Measurements from ENCODE around the gene KCNAB1. TPM values are rescaled to one million over a fixed set of nuclear protein-coding genes. Genes with fewer than 3 reads are reported as not detected.

Gene KCNAB1
- total RNA-seq, 4 donors from 2014 or later, result 4.2 to 11.4 (median 7.8) TPM

GRCh38 chr3:156175570-156175969 is 55.2 kb downstream of the KCNAB1 start:
- Histone ChIP-seq H3K36me3 (no peaks in the 10 kb centered on the region), H3K4me3 (no peak overlapping the region), H3K4me1 (no peaks in the 10 kb centered on the region), H3K27ac (no peak overlapping the region), H3K27me3 (no peaks in the 10 kb centered on the region), H3K9me3 (no peaks in the 10 kb centered on the region)
- WGBS, 2 donors, result 82 to 91% methylated on average over 7 of the region's 7 CpGs
- no peak for DNase-seq (ENCODE audit: low spot score in 2 of 2)
- TF ChIP-seq EP300 (IDR thresholded peaks at IDR 0.05), result no peak
- no peak for TF ChIP-seq POLR2A (IDR thresholded peaks at IDR 0.05)

- no peak overlapping the region for H3K4me3 ChIP-seq
- DNase-seq (ENCODE audit: low spot score in 2 of 2), result no peak
- H3K9me3 ChIP-seq, result no peaks in the 10 kb centered on the region
- H3K36me3 ChIP-seq, result no peaks in the 10 kb centered on the region
- TF ChIP-seq EP300 (IDR thresholded peaks at IDR 0.05), result no peak
- TF ChIP-seq CTCF (IDR thresholded peaks at IDR 0.05), result no peak
- no peak for TF ChIP-seq POLR2A (IDR thresholded peaks at IDR 0.05)
- 83 to 90% methylated on average over 2 of the region's 2 CpGs for WGBS, 2 donors
- no peak overlapping the region for H3K27ac ChIP-seq
- H3K27me3 ChIP-seq, result no peaks in the 10 kb centered on the region
- no peaks in the 10 kb centered on the region for H3K4me1 ChIP-seq
Measured at GRCh38 chr3:156176048-156176447, 55.7 kb downstream of the KCNAB1 start.

- H3K4me3 ChIP-seq, result no peak overlapping the region
- no peak for DNase-seq (ENCODE audit: low spot score in 2 of 2)
- H3K27me3 ChIP-seq, result no peaks in the 10 kb centered on the region
- TF ChIP-seq CTCF (IDR thresholded peaks at IDR 0.05) (no peak), EP300 (IDR thresholded peaks at IDR 0.05) (no peak), POLR2A (IDR thresholded peaks at IDR 0.05) (no peak)
- no peak overlapping the region for H3K27ac ChIP-seq
- no peaks in the 10 kb centered on the region for H3K9me3 ChIP-seq
- H3K4me1 ChIP-seq, result no peaks in the 10 kb centered on the region
- H3K36me3 ChIP-seq, result no peaks in the 10 kb centered on the region
- WGBS, 2 donors, result 88 to 93% methylated on average over 17 of the region's 17 CpGs
Measured at GRCh38 chr3:156176629-156177210, 56.3 kb downstream of the KCNAB1 start.

- TF ChIP-seq POLR2A (IDR thresholded peaks at IDR 0.05), result no peak
- TF ChIP-seq CTCF (IDR thresholded peaks at IDR 0.05), result no peak
- TF ChIP-seq EP300 (IDR thresholded peaks at IDR 0.05), result no peak
Measured at GRCh38 chr3:156180077-156180476, 59.7 kb downstream of the KCNAB1 start.

GRCh38 chr3:156181509-156181908 is 61.1 kb downstream of the KCNAB1 start:
- no peaks in the 10 kb centered on the region for H3K36me3 ChIP-seq
- no peaks in the 10 kb centered on the region for H3K9me3 ChIP-seq
- no peak for TF ChIP-seq EP300 (IDR thresholded peaks at IDR 0.05)
- TF ChIP-seq POLR2A (IDR thresholded peaks at IDR 0.05), result no peak
- TF ChIP-seq CTCF (IDR thresholded peaks at IDR 0.05), result no peak
- H3K4me1 ChIP-seq, result no peaks in the 10 kb centered on the region
- H3K27ac ChIP-seq, result no peak overlapping the region
- H3K27me3 ChIP-seq, result no peaks in the 10 kb centered on the region
- WGBS, 2 donors, result 82 to 88% methylated on average over 2 of the region's 2 CpGs
- DNase-seq (ENCODE audit: low spot score in 2 of 2), result no peak
- no peak overlapping the region for H3K4me3 ChIP-seq

More at GRCh38 chr3:156180077-156180476, 59.7 kb downstream of the KCNAB1 start:
- H3K4me1 ChIP-seq, result no peaks in the 10 kb centered on the region
- no peaks in the 10 kb centered on the region for H3K27me3 ChIP-seq
- DNase-seq (ENCODE audit: low spot score in 2 of 2), result no peak
- H3K27ac ChIP-seq, result no peak overlapping the region
- H3K9me3 ChIP-seq, result no peaks in the 10 kb centered on the region
- no peaks in the 10 kb centered on the region for H3K36me3 ChIP-seq
- no peak overlapping the region for H3K4me3 ChIP-seq

- H3K27ac ChIP-seq, result no peak overlapping the region
- no peak for DNase-seq (ENCODE audit: low spot score in 2 of 2)
- no peak overlapping the region for H3K4me3 ChIP-seq
- no peak for TF ChIP-seq EP300 (IDR thresholded peaks at IDR 0.05)
- TF ChIP-seq CTCF (IDR thresholded peaks at IDR 0.05), result no peak
- no peaks in the 10 kb centered on the region for H3K36me3 ChIP-seq
- WGBS, 2 donors, result 45 to 60% methylated on average over 1 of the region's 1 CpG
- no peaks in the 10 kb centered on the region for H3K27me3 ChIP-seq
- no peaks in the 10 kb centered on the region for H3K4me1 ChIP-seq
- no peaks in the 10 kb centered on the region for H3K9me3 ChIP-seq
Measured at GRCh38 chr3:156183396-156183795, 63.0 kb downstream of the KCNAB1 start.

All from tibial nerve (tissue), 4 donors.